ENCODE results near the gene RALGPS2. TPM values are rescaled to one million over a fixed set of nuclear protein-coding genes. Genes with fewer than 3 reads are reported as not detected.

The RALGPS2 gene
- total and polyA plus RNA-seq, 9 of the 15 experiments (the other 6 are each of a cell fraction or from before 2014, with no cell fraction given): 0.28 to 6.5 (median 2.6) TPM

- TF ChIP-seq BRF2 (IDR thresholded peaks at IDR 0.05; ENCODE audit: borderline replicate concordance, insufficient read depth, insufficient read length) (no peak), BDP1 (IDR thresholded peaks at IDR 0.05; ENCODE audit: insufficient read depth, insufficient read length) (no peak), NCOA2 (IDR thresholded peaks at IDR 0.05; ENCODE audit: partially characterized antibody in 2 of 2) (no peak), HNRNPH1 (optimal IDR thresholded peaks at IDR 0.05; ENCODE audit: low read depth, low read length) (no peak), CHCHD3 (CRISPR knock-in tag; IDR thresholded peaks at IDR 0.05) (no peak), PRDM10 (IDR thresholded peaks at IDR 0.05; ENCODE audit: partially characterized antibody) (no peak), EGR1 (conservative IDR thresholded peaks at IDR 0.05) (no peak), NFXL1 (CRISPR knock-in tag; IDR thresholded peaks at IDR 0.05) (no peak), MLX (CRISPR knock-in tag; conservative IDR thresholded peaks at IDR 0.05) (no peak), HMG20B (CRISPR knock-in tag; IDR thresholded peaks at IDR 0.05) (no peak)
These were observed 191.6 kb downstream of the RALGPS2 start (continued) for GRCh38 chr1:178916448-178917174.
